ENCODE measurements around the gene EYS. TPM values are rescaled to one million over a fixed set of nuclear protein-coding genes. Genes with fewer than 3 reads are reported as not detected.

EYS gene
- total and polyA plus RNA-seq, 2 of the 8 experiments (the other 6 are each of a cell fraction or from before 2014, with no cell fraction given), result 0.05 to 0.13 TPM

- peaks cover 0 to 5% (median 4%) of the 10 kb centered on the region in 4 experiments; a peak in 4 of 7 replicates for H3K4me1 ChIP-seq (replicated peaks in 1 of 4; ENCODE audit: control insufficient read depth in 3 of 4, insufficient read depth in 4 of 4, low read length in 3 of 4)
- no peak overlapping the region for H4K8ac ChIP-seq (ENCODE audit: extremely low read depth, insufficient read depth, low read length)
- DNase-seq (ENCODE audit: low read depth in 1 of 2, low spot score in 2 of 2) (no peak), FAIRE-seq (no peak)
- H2AFZ ChIP-seq (ENCODE audit: low read length), result no peak overlapping the region
- H2BK5ac ChIP-seq (ENCODE audit: low read depth, low read length), result no peak overlapping the region
- H3K18ac ChIP-seq (ENCODE audit: extremely low read depth, low read length), result no peak overlapping the region
- no peak overlapping the region for H2BK12ac ChIP-seq (ENCODE audit: low read depth, low read length)
- H4K20me1 ChIP-seq (replicated peaks in 1 of 2; ENCODE audit: control insufficient read depth in 1 of 2, insufficient read depth in 2 of 2, low read length in 2 of 2), result no peaks in the 10 kb centered on the region
- no peak overlapping the region for H2BK120ac ChIP-seq (replicated peaks; ENCODE audit: low read depth, low read length)
- POLR2A ChIA-PET (ENCODE audit: partially characterized antibody), result interaction anchor here (0.6 kb wide), 1 partner anchor 188 kb away, joined by 3 read pairs; no protein-coding TSS in a partner anchor
- CTCF ChIA-PET (ENCODE audit: partially characterized antibody), result interaction anchor here (0.6 to 2.9 kb wide), 2 partner anchors 17 to 24 kb away, joined by 3 to 13 read pairs; no protein-coding TSS in a partner anchor
- H3K14ac ChIP-seq (ENCODE audit: insufficient read length), result no peak overlapping the region
- H4K5ac ChIP-seq (ENCODE audit: insufficient read length, low read depth, low read length), result no peak overlapping the region
- no peak overlapping the region for H3K9ac ChIP-seq (replicated peaks in 1 of 4; ENCODE audit: extremely low read depth in 1 of 4, low read depth in 3 of 4, low read length in 3 of 4)
- H2AK5ac ChIP-seq (ENCODE audit: low read depth, low read length), result no peak overlapping the region
- no peak overlapping the region for H4K91ac ChIP-seq (replicated peaks; ENCODE audit: insufficient read length, low read length)
- no peak for TF ChIP-seq TEAD4 (IDR thresholded peaks at IDR 0.05; ENCODE audit: low read depth, low read length)
- no peak for TF ChIP-seq CHD2 (IDR thresholded peaks at IDR 0.05; ENCODE audit: low read length)
- no peak for TF ChIP-seq MAFK (IDR thresholded peaks at IDR 0.05; ENCODE audit: low read depth, low read length)
- no peak for TF ChIP-seq NANOG (IDR thresholded peaks at IDR 0.05; ENCODE audit: insufficient read depth, low read depth, low read length, poor library complexity, severe bottlenecking)
- no peak for TF ChIP-seq RBBP5 (IDR thresholded peaks at IDR 0.05; ENCODE audit: borderline replicate concordance, low read depth, low read length)
- no peak overlapping the region for H3K4me3 ChIP-seq (ENCODE audit: extremely low read depth in 1 of 4, insufficient read depth in 2 of 4, low read depth in 3 of 4, low read length in 4 of 4)
- no peaks in the 10 kb centered on the region for H3K79me2 ChIP-seq (ENCODE audit: control insufficient read depth in 1 of 2, insufficient read depth in 2 of 2, low read length in 2 of 2)
- no peaks in the 10 kb centered on the region for H3K36me3 ChIP-seq (ENCODE audit: control insufficient read depth in 2 of 4, insufficient read depth in 4 of 4, low read length in 3 of 4)
- WGBS, 2 experiments (ENCODE audit: extremely low coverage in 1 of 2, insufficient coverage in 1 of 2, insufficient read length in 1 of 2, insufficient replicate concordance in 2 of 2, low coverage in 1 of 2, low lambda C conversion rate in 2 of 2, missing lambda C conversion rate in 1 of 2), result 88% methylated on average over 1 of the region's 1 CpG; no CpG with 5 or more reads in 1 of the 2 experiments
- H3K27ac ChIP-seq (ENCODE audit: low read depth, low read length), result no peak overlapping the region
- H3K23ac ChIP-seq (ENCODE audit: insufficient read length), result no peak overlapping the region
- no peaks in the 10 kb centered on the region for H3K27me3 ChIP-seq (replicated peaks in 1 of 4; ENCODE audit: control insufficient read depth in 3 of 4, extremely low read depth in 1 of 4, insufficient read depth in 3 of 4, low read length in 3 of 4)
- no peak overlapping the region for H3K4me2 ChIP-seq (ENCODE audit: insufficient read depth in 1 of 2, low read depth in 2 of 2, low read length in 2 of 2)
- H3K23me2 ChIP-seq (ENCODE audit: low read depth, low read length), result no peaks in the 10 kb centered on the region
- H3K9me3 ChIP-seq (ENCODE audit: insufficient read depth in 2 of 2, low read depth in 1 of 2, low read length in 1 of 2), result no peaks in the 10 kb centered on the region
- H3K56ac ChIP-seq (replicated peaks; ENCODE audit: insufficient read length, low read depth, low read length), result no peak overlapping the region
- H3K4ac ChIP-seq (replicated peaks; ENCODE audit: insufficient read length, low read depth, low read length), result no peak overlapping the region
- H2BK15ac ChIP-seq (ENCODE audit: low read length), result no peak overlapping the region
- no peaks in the 10 kb centered on the region for H3K79me1 ChIP-seq (ENCODE audit: low read depth, low read length)
- H2BK20ac ChIP-seq (ENCODE audit: low read length), result no peak overlapping the region
Observed at GRCh38 chr6:63785006-63785405, 1922.0 kb downstream of the EYS start.

All from H1 (cell line).